GM23248 (cell line): ENCODE measurements around the gene C2CD4A. TPM values are rescaled to one million over a fixed set of nuclear protein-coding genes. Genes with fewer than 3 reads are reported as not detected.

Experiments used
- DNase-seq: peaks from one replicate; pipeline ENCODE4 v3.0.0-alpha.2; 2015
- H2AFZ ChIP-seq: fragments of 200-600 bp; sonication (generic); 2 replicates; pipeline ENCODE4 v1.6.1; 2016; ENCODE audit warnings: antibody characterized with exemption
- H3F3A ChIP-seq: fragments of 200-600 bp; sonication (generic); 2 replicates; pipeline ENCODE4 v1.6.1; 2016; ENCODE audit warnings: mild to moderate bottlenecking, antibody characterized with exemption, mixed run types; ENCODE audit not compliant: insufficient read depth
- H3K27ac ChIP-seq: fragments of 200-600 bp; sonication (generic); 2 replicates; pipeline ENCODE4 v1.5.1; 2016; ENCODE audit warnings: mild to moderate bottlenecking
- H3K27me3 ChIP-seq: fragments of 200-600 bp; sonication (generic); replicated peaks from 2 replicates; pipeline ENCODE4 v1.6.1; 2016; ENCODE audit warnings: mild to moderate bottlenecking; ENCODE audit not compliant: insufficient read depth
- H3K36me3 ChIP-seq: fragments of 200-600 bp; sonication (generic); 2 replicates; pipeline ENCODE4 v1.6.1; 2016; ENCODE audit warnings: low read depth, mild to moderate bottlenecking
- H3K4me1 ChIP-seq: fragments of 200-600 bp; sonication (generic); 2 replicates; pipeline ENCODE4 v1.6.1; 2016; ENCODE audit warnings: mild to moderate bottlenecking; ENCODE audit not compliant: insufficient read depth
- H3K4me2 ChIP-seq: fragments of 200-600 bp; sonication (generic); one replicate; pipeline ENCODE4 v1.6.1; 2016; ENCODE audit warnings: mild to moderate bottlenecking; ENCODE audit not compliant: unreplicated experiment
- H3K4me3 ChIP-seq: fragments of 200-600 bp; sonication (generic); 2 replicates; pipeline ENCODE4 v1.5.1; 2016; ENCODE audit warnings: mild to moderate bottlenecking
- H3K79me2 ChIP-seq: fragments of 200-600 bp; sonication (generic); 2 replicates; pipeline ENCODE4 v1.6.1; 2016; ENCODE audit warnings: mild to moderate bottlenecking; ENCODE audit not compliant: insufficient read depth
- H3K9ac ChIP-seq: fragments of 200-600 bp; sonication (generic); 2 replicates; pipeline ENCODE4 v1.6.1; 2016; ENCODE audit warnings: mild to moderate bottlenecking
- H3K9me2 ChIP-seq: fragments of 200-600 bp; sonication (generic); 2 replicates; pipeline ENCODE4 v1.6.1; 2016; ENCODE audit warnings: mixed run types, mild to moderate bottlenecking, moderate library complexity; ENCODE audit not compliant: insufficient read depth
- H3K9me3 ChIP-seq: fragments of 200-600 bp; sonication (generic); one replicate; pipeline ENCODE4 v1.6.1; 2017; ENCODE audit warnings: low read depth
- H4K20me1 ChIP-seq: fragments of 200-600 bp; sonication (generic); 2 replicates; pipeline ENCODE4 v1.6.0; 2016; ENCODE audit not compliant: insufficient read depth
- EZH2 ChIP-seq: fragments of 200-600 bp; sonication (generic); IDR thresholded peaks from 2 replicates; pipeline ENCODE4 v1.6.1; 2018; ENCODE audit warnings: antibody characterized with exemption, mild to moderate bottlenecking; ENCODE audit not compliant: insufficient read depth, poor library complexity, severe bottlenecking
- EZH2phosphoT487 ChIP-seq: fragments of 200-600 bp; sonication (generic); IDR thresholded peaks from 2 replicates; pipeline ENCODE4 v1.6.1; 2018; ENCODE audit warnings: antibody characterized with exemption, moderate library complexity, mild to moderate bottlenecking, low read depth; ENCODE audit not compliant: insufficient read depth
- WGBS, 2 experiments: methylation state at CpG; one replicate each; pipeline ENCODE4 v1.1.6; 2015 to 2017; ENCODE audit warnings: low lambda C conversion rate in 2 of 2, low coverage in 1 of 2; ENCODE audit errors: missing lambda C conversion rate in 2 of 2; 5-methylcytosine and 5-hydroxymethylcytosine counted together
- in situ Hi-C: fragments of 300-500 bp; cut with MboI; formaldehyde crosslinking; loops from 2 replicates; pipeline ENCODE4 v1.15.0; 2020
- polyA plus RNA-seq: library from polyadenylated mRNA; unstranded; fragments of >200 nt; fragmentation: Nextera tagmentation; extraction: Ambion mirVana; gene quantifications from 2 replicates; pipeline ENCODE4 v1.2.1, GENCODE V29; 2016
- total RNA-seq: library from RNA; depleted of rRNA; stranded (reverse); fragments of >200 nt; shearing (Covaris generic); gene quantifications from 2 replicates; pipeline ENCODE4 v1.2.3, GENCODE V29; 2014

The C2CD4A gene
- total and polyA plus RNA-seq, 2 experiments from 2014 or later: not detected

GRCh38 chr15:62094388-62094787 is 27.6 kb downstream of the C2CD4A start:
- Histone ChIP-seq H3K79me2 (no peaks in the 10 kb centered on the region), H3K4me2 (no peak overlapping the region), H3K9ac (no peak overlapping the region), H3F3A (peaks cover 11% of the 10 kb centered on the region), H3K27ac (no peak overlapping the region), H3K4me1 (peaks cover 9% of the 10 kb centered on the region), H3K36me3 (no peaks in the 10 kb centered on the region), H3K9me2 (no peaks in the 10 kb centered on the region), H3K27me3 (no peaks in the 10 kb centered on the region), H3K9me3 (no peaks in the 10 kb centered on the region), H4K20me1 (no peaks in the 10 kb centered on the region), H2AFZ (no peak overlapping the region), H3K4me3 (no peak overlapping the region)
- 84 to 87% methylated on average over 7 of the region's 7 CpGs for WGBS, 2 experiments
- TF ChIP-seq EZH2phosphoT487 (no peak), EZH2 (no peak)
- in situ Hi-C loops: no loop called here
- DNase-seq: no peak

GRCh38 chr15:62099094-62099601 is 32.4 kb downstream of the C2CD4A start:
- Histone ChIP-seq H4K20me1 (no peaks in the 10 kb centered on the region), H3K4me3 (peak overlapping the region; percentile 56), H3K27ac (peak overlapping the region; percentile 77), H3K4me2 (peak overlapping the region; percentile 69), H3K79me2 (no peaks in the 10 kb centered on the region), H3K27me3 (no peaks in the 10 kb centered on the region), H2AFZ (peak overlapping the region; percentile 42; the same call in 1 of the 2 replicates), H3K9ac (peak overlapping the region; percentile 55), H3K9me3 (no peaks in the 10 kb centered on the region), H3K9me2 (no peaks in the 10 kb centered on the region), H3K4me1 (peaks cover 11% of the 10 kb centered on the region), H3K36me3 (no peaks in the 10 kb centered on the region), H3F3A (peaks cover 14% of the 10 kb centered on the region)
- no peak for TF ChIP-seq EZH2
- no peak for TF ChIP-seq EZH2phosphoT487
- WGBS, 2 experiments: 2% methylated on average over 7 of the region's 7 CpGs
- in situ Hi-C loops: no loop called here
- DNase-seq: peak; percentile 95

- H3F3A ChIP-seq: peaks cover 11% of the 10 kb centered on the region
- H3K9ac ChIP-seq: no peak overlapping the region
- H3K27ac ChIP-seq: no peak overlapping the region
- no peak for TF ChIP-seq EZH2phosphoT487
- TF ChIP-seq EZH2: no peak
- H3K9me3 ChIP-seq: no peaks in the 10 kb centered on the region
- in situ Hi-C loops: no loop called here
- no peak overlapping the region for H3K4me2 ChIP-seq
- DNase-seq: no peak
- no peak overlapping the region for H2AFZ ChIP-seq
- H3K4me1 ChIP-seq: peaks cover 18% of the 10 kb centered on the region
- H4K20me1 ChIP-seq: no peaks in the 10 kb centered on the region
- H3K4me3 ChIP-seq: no peak overlapping the region
- WGBS, 2 experiments: 33 to 35% methylated on average over 7 of the region's 7 CpGs
- no peaks in the 10 kb centered on the region for H3K27me3 ChIP-seq
- H3K79me2 ChIP-seq: no peaks in the 10 kb centered on the region
- no peaks in the 10 kb centered on the region for H3K36me3 ChIP-seq
- H3K9me2 ChIP-seq: no peaks in the 10 kb centered on the region
Measured at GRCh38 chr15:62103431-62103830, 36.7 kb downstream of the C2CD4A start.

DNA sequence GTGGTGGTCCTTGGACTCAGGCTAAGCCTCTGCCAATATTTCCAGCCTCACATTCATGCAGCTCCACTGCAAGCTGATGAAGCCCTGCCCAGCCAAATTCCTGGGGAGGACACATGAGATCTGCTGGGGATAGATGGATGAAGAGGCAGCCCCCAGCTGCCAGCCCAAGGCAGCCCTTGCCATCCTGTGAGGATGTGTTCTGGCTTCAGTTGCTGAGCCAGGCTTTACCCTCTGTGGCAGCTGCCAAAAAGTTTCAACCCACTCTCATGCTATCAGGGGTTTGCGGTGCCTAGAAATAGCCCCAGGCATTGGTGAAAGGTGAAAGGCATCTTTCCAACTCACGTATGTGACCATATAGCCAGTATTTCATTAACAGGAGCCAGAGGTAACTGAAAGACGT is 37.6 kb downstream of the C2CD4A start:
- no peak overlapping the region for H3K9ac ChIP-seq
- no peak for TF ChIP-seq EZH2phosphoT487
- no peak for TF ChIP-seq EZH2
- H3K9me3 ChIP-seq: no peaks in the 10 kb centered on the region
- no peaks in the 10 kb centered on the region for H3K36me3 ChIP-seq
- no peaks in the 10 kb centered on the region for H4K20me1 ChIP-seq
- no peaks in the 10 kb centered on the region for H3K79me2 ChIP-seq
- H3K27me3 ChIP-seq: no peaks in the 10 kb centered on the region
- H3K4me2 ChIP-seq: no peak overlapping the region
- H2AFZ ChIP-seq: no peak overlapping the region
- peaks cover 12% of the 10 kb centered on the region for H3K4me1 ChIP-seq
- no peak overlapping the region for H3K4me3 ChIP-seq
- DNase-seq: no peak
- no peak overlapping the region for H3K27ac ChIP-seq
- in situ Hi-C loops: no loop called here
- WGBS, 2 experiments: 60 to 62% methylated on average over 3 of the region's 3 CpGs
- H3F3A ChIP-seq: peaks cover 4% of the 10 kb centered on the region; the same call in 1 of the 2 replicates
- H3K9me2 ChIP-seq: no peaks in the 10 kb centered on the region
